Peyer's patch (tissue), 4 donors: ENCODE data around the gene MAP4K3. TPM values are rescaled to one million over a fixed set of nuclear protein-coding genes. Genes with fewer than 3 reads are reported as not detected.

ENCODE experiments used
- DNase-seq, 3 donors: peaks; one replicate each; pipeline ENCODE4 v3.0.0-alpha.2; 2017 to 2019
- H3K27ac ChIP-seq, 4 donors: fragments of 200-600 bp; sonication (generic); one replicate each; pipeline ENCODE4 v1.5.1; 2016 to 2019
- H3K27me3 ChIP-seq, 2 donors: fragments of 200-600 bp; sonication (generic); one replicate each; pipeline ENCODE4 v1.5.1; 2019
- H3K36me3 ChIP-seq, 3 donors: fragments of 200-600 bp; sonication (generic); one replicate each; pipeline ENCODE4 v1.5.1; 2016 to 2019
- H3K4me1 ChIP-seq, 4 donors: fragments of 200-600 bp; sonication (generic); one replicate each; pipeline ENCODE4 v1.5.1; 2016 to 2019
- H3K4me3 ChIP-seq, 4 donors: fragments of 200-600 bp; sonication (generic); 1 replicate in 3 of 4; 2 replicates in 1 of 4; pipeline ENCODE4 v1.5.1; 2016 to 2019; ENCODE audit warnings: mild to moderate bottlenecking in 1 of 4
- H3K9me3 ChIP-seq, 4 donors: fragments of 200-600 bp; sonication (generic); one replicate each; pipeline ENCODE4 v1.5.1; 2016 to 2019; ENCODE audit warnings: mild to moderate bottlenecking in 1 of 4
- POLR2A ChIP-seq, 2 donors: fragments of 450-650 bp; IDR thresholded peaks; one replicate each; pipeline ENCODE4 v1.5.1; 2017; ENCODE audit warnings: antibody characterized with exemption in 2 of 2, mild to moderate bottlenecking in 2 of 2, moderate library complexity in 2 of 2
- total RNA-seq, 4 donors: library from RNA; depleted of rRNA; stranded (reverse); fragments of >200 nt; gene quantifications; one replicate each; pipeline ENCODE4 v1.1.0, GENCODE V29; 2016
- TF ChIP-seq, protein P1 (sequence below), 6 experiments: fragments of 450-650 bp in 4 of 6; fragments of 200-600 bp in 2 of 6; sonication (generic) in 1 of 6; IDR thresholded peaks; one replicate each; pipeline ENCODE4 v1.5.1; 2017 to 2019; ENCODE audit warnings: antibody characterized with exemption in 6 of 6, mild to moderate bottlenecking in 3 of 6, moderate library complexity in 1 of 6

Gene MAP4K3
- total RNA-seq, 4 donors from 2014 or later, result 41.3 to 80.9 (median 43.9) TPM

DNA sequence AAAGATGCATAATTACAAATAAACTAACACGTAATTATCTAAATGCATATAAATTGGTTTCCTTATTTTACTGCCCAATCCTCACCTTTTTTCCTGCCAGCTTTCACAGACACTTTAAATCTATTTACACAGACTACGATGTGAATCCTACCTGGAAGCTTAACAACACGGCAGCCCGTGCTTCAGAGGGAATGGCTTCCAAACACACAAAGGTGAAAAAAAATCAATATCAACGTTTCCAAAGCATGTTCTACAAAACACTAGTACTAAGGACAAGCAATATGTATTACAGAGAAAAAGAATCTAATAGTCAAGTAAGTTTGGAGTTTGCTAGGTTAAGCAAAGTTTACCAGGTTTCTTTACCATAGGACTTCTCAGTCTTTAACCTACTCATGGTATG lies 4.4 kb downstream of the MAP4K3 start:
- H3K9me3 ChIP-seq, result no peaks in the 10 kb centered on the region
- no peak overlapping the region for H3K27ac ChIP-seq
- no peak for DNase-seq
- H3K4me3 ChIP-seq, result no peak overlapping the region
- no peaks in the 10 kb centered on the region for H3K27me3 ChIP-seq
- TF ChIP-seq, protein P1, sequence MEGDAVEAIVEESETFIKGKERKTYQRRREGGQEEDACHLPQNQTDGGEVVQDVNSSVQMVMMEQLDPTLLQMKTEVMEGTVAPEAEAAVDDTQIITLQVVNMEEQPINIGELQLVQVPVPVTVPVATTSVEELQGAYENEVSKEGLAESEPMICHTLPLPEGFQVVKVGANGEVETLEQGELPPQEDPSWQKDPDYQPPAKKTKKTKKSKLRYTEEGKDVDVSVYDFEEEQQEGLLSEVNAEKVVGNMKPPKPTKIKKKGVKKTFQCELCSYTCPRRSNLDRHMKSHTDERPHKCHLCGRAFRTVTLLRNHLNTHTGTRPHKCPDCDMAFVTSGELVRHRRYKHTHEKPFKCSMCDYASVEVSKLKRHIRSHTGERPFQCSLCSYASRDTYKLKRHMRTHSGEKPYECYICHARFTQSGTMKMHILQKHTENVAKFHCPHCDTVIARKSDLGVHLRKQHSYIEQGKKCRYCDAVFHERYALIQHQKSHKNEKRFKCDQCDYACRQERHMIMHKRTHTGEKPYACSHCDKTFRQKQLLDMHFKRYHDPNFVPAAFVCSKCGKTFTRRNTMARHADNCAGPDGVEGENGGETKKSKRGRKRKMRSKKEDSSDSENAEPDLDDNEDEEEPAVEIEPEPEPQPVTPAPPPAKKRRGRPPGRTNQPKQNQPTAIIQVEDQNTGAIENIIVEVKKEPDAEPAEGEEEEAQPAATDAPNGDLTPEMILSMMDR (IDR thresholded peaks at IDR 0.05), result no peak
- no peak for TF ChIP-seq POLR2A (IDR thresholded peaks at IDR 0.05)
- H3K36me3 ChIP-seq, result no peaks in the 10 kb centered on the region
- peaks cover 0 to 22% (median 1%) of the 10 kb centered on the region in 4 donors for H3K4me1 ChIP-seq

DNA sequence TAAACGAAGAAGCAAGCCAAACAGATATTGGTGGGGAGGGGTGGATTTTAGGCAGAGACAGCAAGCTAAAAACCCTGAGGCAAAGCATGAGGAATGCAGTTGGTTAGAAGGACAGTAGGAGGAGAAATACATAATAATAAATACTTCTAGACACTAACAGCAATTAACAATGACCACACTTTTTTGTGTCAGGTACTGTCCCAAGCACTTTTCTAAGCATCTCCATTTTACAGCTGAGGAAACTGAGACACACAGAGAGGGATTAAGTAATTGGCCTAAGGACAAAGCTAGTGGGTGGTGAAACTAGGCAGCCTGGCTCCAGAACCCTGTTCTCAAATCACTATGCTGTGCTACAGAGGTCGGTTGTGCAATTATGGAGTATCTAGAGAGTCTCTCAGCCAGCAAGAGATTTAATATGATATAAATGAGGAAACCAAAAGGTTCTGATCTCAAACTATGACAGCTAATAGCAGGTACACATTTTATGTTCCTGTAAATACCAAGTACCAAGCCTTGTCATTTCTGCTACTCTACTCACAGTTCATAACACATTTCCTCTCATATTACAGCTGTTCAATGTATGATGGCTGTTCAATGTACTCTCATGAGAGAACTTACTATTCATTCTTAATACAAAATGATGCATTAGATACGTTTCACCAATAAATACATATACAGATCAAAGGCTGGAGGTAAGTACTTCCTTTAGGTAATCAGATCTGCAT lies 5.3 kb downstream of the MAP4K3 start:
- TF ChIP-seq, protein P1 (IDR thresholded peaks at IDR 0.05), result no peak
- TF ChIP-seq POLR2A (IDR thresholded peaks at IDR 0.05), result no peak
- no peak overlapping the region for H3K27ac ChIP-seq
- peaks cover 0 to 22% (median 0%) of the 10 kb centered on the region in 4 donors for H3K4me1 ChIP-seq

DNA sequence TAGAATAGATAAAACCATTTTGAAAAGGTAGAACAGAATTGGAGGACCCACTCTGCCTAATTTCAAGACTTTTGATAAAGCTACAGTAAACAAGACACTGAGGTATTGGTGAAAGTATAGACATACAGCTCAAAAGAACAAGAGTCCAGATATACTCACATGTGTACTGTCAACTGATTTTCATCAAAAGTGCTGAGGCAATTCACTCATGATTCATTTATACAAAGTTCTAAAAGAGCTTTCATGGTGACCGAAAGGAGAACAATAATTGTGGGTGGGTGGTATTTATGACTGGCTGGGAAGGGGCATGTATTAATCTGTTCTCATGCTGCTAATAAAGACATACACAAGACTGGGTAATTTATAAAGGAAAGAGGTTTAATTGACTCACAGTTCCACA lies 7.3 kb downstream of the MAP4K3 start:
- no peaks in the 10 kb centered on the region for H3K36me3 ChIP-seq
- peaks cover 0 to 17% (median 0%) of the 10 kb centered on the region in 4 donors for H3K4me1 ChIP-seq
- H3K4me3 ChIP-seq, result no peak overlapping the region
- H3K27me3 ChIP-seq, result no peaks in the 10 kb centered on the region
- no peak for DNase-seq
- H3K9me3 ChIP-seq, result no peaks in the 10 kb centered on the region
- TF ChIP-seq, protein P1 (IDR thresholded peaks at IDR 0.05), result no peak
- TF ChIP-seq POLR2A (IDR thresholded peaks at IDR 0.05), result no peak
- no peak overlapping the region for H3K27ac ChIP-seq

More for the DNA sequence above, 5.3 kb downstream of the MAP4K3 start:
- Histone ChIP-seq H3K27me3 (no peaks in the 10 kb centered on the region), H3K36me3 (no peaks in the 10 kb centered on the region), H3K4me3 (no peak overlapping the region), H3K9me3 (no peaks in the 10 kb centered on the region)
- DNase-seq, result no peak

DNA sequence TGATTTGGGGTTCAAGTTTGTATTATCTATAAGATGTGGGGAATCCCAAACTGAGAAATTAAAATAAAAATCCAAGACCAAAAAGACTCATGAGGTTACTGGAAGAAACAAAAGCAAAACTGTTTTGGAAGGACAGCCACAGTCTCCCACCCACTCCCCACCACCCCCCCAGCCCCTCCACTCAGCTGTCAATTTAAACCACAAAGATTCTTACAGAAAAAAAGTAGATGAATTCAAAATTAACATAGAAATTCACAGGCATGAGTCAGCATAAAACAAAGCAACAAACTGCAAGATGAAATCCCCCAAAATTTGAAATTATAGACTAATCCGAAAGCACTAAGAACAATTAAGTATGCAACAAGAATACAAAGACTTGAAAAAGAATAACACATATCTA lies 12.1 kb downstream of the MAP4K3 start:
- DNase-seq, result no peak
- H3K9me3 ChIP-seq, result no peaks in the 10 kb centered on the region
- no peak overlapping the region for H3K27ac ChIP-seq
- no peak for TF ChIP-seq POLR2A (IDR thresholded peaks at IDR 0.05)
- TF ChIP-seq, protein P1 (IDR thresholded peaks at IDR 0.05), result no peak
- H3K27me3 ChIP-seq, result no peaks in the 10 kb centered on the region
- H3K4me3 ChIP-seq, result no peak overlapping the region
- H3K4me1 ChIP-seq, result no peaks in the 10 kb centered on the region
- no peaks in the 10 kb centered on the region for H3K36me3 ChIP-seq

DNA sequence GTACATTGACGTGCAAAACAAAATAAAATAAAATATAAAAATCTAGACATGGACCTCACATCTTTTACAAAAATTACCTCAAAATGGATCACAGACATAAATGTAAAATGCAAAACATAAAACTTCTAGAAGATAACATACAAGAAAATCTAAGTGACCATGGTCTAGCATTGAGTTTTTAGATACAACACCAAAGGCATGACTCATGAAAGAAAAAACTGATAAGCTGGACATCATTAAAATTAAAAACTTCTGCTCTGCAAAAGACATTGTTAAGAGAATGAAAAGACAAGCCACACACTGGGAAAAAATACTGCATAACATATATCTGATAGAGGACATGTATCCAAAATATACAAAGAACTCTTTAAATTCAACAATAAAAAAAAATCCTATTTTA lies 14.4 kb downstream of the MAP4K3 start:
- H3K4me3 ChIP-seq, result no peak overlapping the region
- no peaks in the 10 kb centered on the region for H3K27me3 ChIP-seq
- no peak for TF ChIP-seq POLR2A (IDR thresholded peaks at IDR 0.05)
- TF ChIP-seq, protein P1 (IDR thresholded peaks at IDR 0.05), result no peak
- H3K9me3 ChIP-seq, result no peaks in the 10 kb centered on the region
- H3K27ac ChIP-seq, result no peak overlapping the region
- H3K36me3 ChIP-seq, result no peaks in the 10 kb centered on the region
- DNase-seq, result no peak
- H3K4me1 ChIP-seq, result peaks cover 0 to 5% (median 0%) of the 10 kb centered on the region in 4 donors
